Measurements from ENCODE around the gene ANKMY1.

The ANKMY1 gene

DNA sequence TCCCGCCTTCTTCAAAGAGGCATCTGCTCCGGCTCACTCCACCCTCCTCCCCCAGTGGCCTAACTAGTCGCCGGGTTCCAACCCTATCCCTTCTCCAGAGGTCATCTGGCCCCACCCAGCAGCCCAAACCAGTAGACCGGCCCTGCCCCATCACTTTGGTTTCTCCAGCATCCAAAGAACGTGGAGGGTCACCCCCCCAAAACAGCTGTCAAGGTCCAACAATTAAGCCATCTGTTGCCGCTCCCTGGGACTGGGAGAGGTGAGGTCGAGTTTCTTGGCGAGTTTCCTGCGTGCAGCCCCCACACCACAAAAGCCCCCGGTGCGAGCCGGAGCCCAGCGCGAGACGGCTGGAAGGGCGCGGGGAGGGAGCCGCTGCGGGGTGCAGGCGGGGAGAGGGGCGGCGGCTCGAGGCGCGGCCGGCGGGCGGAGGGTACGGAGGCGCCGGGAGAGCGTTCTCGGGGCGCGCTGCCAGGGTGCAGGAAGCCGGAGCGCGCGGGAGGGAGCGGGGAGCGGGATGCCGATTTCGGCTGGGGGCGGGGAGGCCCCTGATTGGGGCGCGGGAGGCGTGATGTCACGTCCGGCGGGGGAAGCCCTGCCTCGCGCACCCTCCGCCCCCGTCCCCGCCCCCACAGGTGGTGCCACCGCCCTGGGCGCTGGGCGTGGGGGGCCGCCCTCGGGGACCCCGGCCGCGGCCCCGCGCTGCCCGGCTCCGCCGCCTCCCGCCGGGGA, 122.9 kb downstream of the ANKMY1 start:
- Histone ChIP-seq H3K9ac (ENCODE audit: low read length) (peak overlapping the region; percentile 94), H3K27me3 (ENCODE audit: low read depth, low read length) (no peaks in the 10 kb centered on the region), H3K36me3 (replicated peaks; ENCODE audit: low read depth, low read length) (no peaks in the 10 kb centered on the region), H2AFZ (ENCODE audit: low read depth, low read length) (peak overlapping the region; percentile 94), H3K4me3 (ENCODE audit: low read length) (peak overlapping the region; percentile 98), H3K9me3 (ENCODE audit: insufficient read depth, low read length) (no peaks in the 10 kb centered on the region), H4K20me1 (ENCODE audit: insufficient read depth, low read length) (no peaks in the 10 kb centered on the region), H3K79me2 (ENCODE audit: low read length) (no peaks in the 10 kb centered on the region), H3K4me2 (ENCODE audit: low read length) (peak overlapping the region; percentile 98), H3K4me1 (ENCODE audit: low read length) (no peaks in the 10 kb centered on the region), H3K27ac (ENCODE audit: low read length) (no peak overlapping the region; the same call in 1 of the 2 replicates)
- TF ChIP-seq, protein P1, sequence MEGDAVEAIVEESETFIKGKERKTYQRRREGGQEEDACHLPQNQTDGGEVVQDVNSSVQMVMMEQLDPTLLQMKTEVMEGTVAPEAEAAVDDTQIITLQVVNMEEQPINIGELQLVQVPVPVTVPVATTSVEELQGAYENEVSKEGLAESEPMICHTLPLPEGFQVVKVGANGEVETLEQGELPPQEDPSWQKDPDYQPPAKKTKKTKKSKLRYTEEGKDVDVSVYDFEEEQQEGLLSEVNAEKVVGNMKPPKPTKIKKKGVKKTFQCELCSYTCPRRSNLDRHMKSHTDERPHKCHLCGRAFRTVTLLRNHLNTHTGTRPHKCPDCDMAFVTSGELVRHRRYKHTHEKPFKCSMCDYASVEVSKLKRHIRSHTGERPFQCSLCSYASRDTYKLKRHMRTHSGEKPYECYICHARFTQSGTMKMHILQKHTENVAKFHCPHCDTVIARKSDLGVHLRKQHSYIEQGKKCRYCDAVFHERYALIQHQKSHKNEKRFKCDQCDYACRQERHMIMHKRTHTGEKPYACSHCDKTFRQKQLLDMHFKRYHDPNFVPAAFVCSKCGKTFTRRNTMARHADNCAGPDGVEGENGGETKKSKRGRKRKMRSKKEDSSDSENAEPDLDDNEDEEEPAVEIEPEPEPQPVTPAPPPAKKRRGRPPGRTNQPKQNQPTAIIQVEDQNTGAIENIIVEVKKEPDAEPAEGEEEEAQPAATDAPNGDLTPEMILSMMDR (IDR thresholded peaks at IDR 0.05; ENCODE audit: low read depth, low read length): no peak
- no peak for TF ChIP-seq EZH2phosphoT487 (IDR thresholded peaks at IDR 0.05; ENCODE audit: low read depth)

- H3K36me3 ChIP-seq (replicated peaks; ENCODE audit: low read depth, low read length): no peaks in the 10 kb centered on the region
- no peaks in the 10 kb centered on the region for H4K20me1 ChIP-seq (ENCODE audit: insufficient read depth, low read length)
- H3K79me2 ChIP-seq (ENCODE audit: low read length): no peaks in the 10 kb centered on the region
- no peaks in the 10 kb centered on the region for H3K27me3 ChIP-seq (ENCODE audit: low read depth, low read length)
- no peak overlapping the region for H3K27ac ChIP-seq (ENCODE audit: low read length)
- H2AFZ ChIP-seq (ENCODE audit: low read depth, low read length): peak overlapping the region; percentile 94; the same call in 1 of the 2 replicates
- peak overlapping the region; percentile 98 for H3K4me3 ChIP-seq (ENCODE audit: low read length)
- H3K9me3 ChIP-seq (ENCODE audit: insufficient read depth, low read length): no peaks in the 10 kb centered on the region
- peak overlapping the region; percentile 98 for H3K4me2 ChIP-seq (ENCODE audit: low read length)
- no peak for TF ChIP-seq EZH2phosphoT487 (IDR thresholded peaks at IDR 0.05; ENCODE audit: low read depth)
- H3K9ac ChIP-seq (ENCODE audit: low read length): peak overlapping the region; percentile 94; the same call in 1 of the 2 replicates
- no peaks in the 10 kb centered on the region for H3K4me1 ChIP-seq (ENCODE audit: low read length)
These were observed 123.6 kb downstream of the ANKMY1 start for GRCh38 chr2:240433973-240434727.

- no peak overlapping the region for H3K4me3 ChIP-seq (ENCODE audit: low read length)
- no peaks in the 10 kb centered on the region for H4K20me1 ChIP-seq (ENCODE audit: insufficient read depth, low read length)
- no peak overlapping the region for H2AFZ ChIP-seq (ENCODE audit: low read depth, low read length)
- no peak overlapping the region for H3K9ac ChIP-seq (ENCODE audit: low read length)
- TF ChIP-seq, protein P1 (IDR thresholded peaks at IDR 0.05; ENCODE audit: low read depth, low read length): no peak
- no peak for TF ChIP-seq EZH2phosphoT487 (IDR thresholded peaks at IDR 0.05; ENCODE audit: low read depth)
- no peaks in the 10 kb centered on the region for H3K9me3 ChIP-seq (ENCODE audit: insufficient read depth, low read length)
- H3K4me2 ChIP-seq (ENCODE audit: low read length): no peak overlapping the region
- no peaks in the 10 kb centered on the region for H3K4me1 ChIP-seq (ENCODE audit: low read length)
- H3K79me2 ChIP-seq (ENCODE audit: low read length): no peaks in the 10 kb centered on the region
- H3K27ac ChIP-seq (ENCODE audit: low read length): no peak overlapping the region
- H3K27me3 ChIP-seq (ENCODE audit: low read depth, low read length): no peaks in the 10 kb centered on the region
- H3K36me3 ChIP-seq (replicated peaks; ENCODE audit: low read depth, low read length): no peaks in the 10 kb centered on the region
These were observed 124.7 kb downstream of the ANKMY1 start for GRCh38 chr2:240432820-240433801.

DNA sequence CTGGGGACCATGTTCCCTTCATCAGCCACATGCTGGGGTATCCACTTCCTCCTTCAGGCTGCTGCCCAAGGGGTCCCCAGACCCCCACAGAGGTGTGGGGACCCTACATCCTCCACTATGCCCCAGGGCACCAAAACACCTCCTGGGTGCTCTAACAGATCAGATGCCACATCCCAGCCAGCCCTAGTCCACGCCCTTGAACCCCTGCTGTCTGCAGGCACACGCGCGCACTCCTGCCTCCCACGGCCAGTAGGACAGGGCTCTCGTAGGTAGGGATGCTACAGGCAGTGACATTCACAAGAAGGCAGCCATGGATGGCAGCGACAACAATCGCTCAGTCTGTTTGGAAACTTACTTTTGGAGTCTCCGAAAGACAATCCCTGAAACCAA, 125.4 kb downstream of the ANKMY1 start:
- H3K9ac ChIP-seq (ENCODE audit: low read length): no peak overlapping the region
- no peaks in the 10 kb centered on the region for H3K4me1 ChIP-seq (ENCODE audit: low read length)
- H3K27me3 ChIP-seq (ENCODE audit: low read depth, low read length): no peaks in the 10 kb centered on the region
- H3K9me3 ChIP-seq (ENCODE audit: insufficient read depth, low read length): no peaks in the 10 kb centered on the region
- H2AFZ ChIP-seq (ENCODE audit: low read depth, low read length): no peak overlapping the region
- H3K4me3 ChIP-seq (ENCODE audit: low read length): no peak overlapping the region
- H4K20me1 ChIP-seq (ENCODE audit: insufficient read depth, low read length): no peaks in the 10 kb centered on the region
- no peak overlapping the region for H3K27ac ChIP-seq (ENCODE audit: low read length)
- H3K4me2 ChIP-seq (ENCODE audit: low read length): no peak overlapping the region
- TF ChIP-seq, protein P1 (IDR thresholded peaks at IDR 0.05; ENCODE audit: low read depth, low read length): no peak
- no peak for TF ChIP-seq EZH2phosphoT487 (IDR thresholded peaks at IDR 0.05; ENCODE audit: low read depth)
- H3K79me2 ChIP-seq (ENCODE audit: low read length): no peaks in the 10 kb centered on the region
- H3K36me3 ChIP-seq (replicated peaks; ENCODE audit: low read depth, low read length): no peaks in the 10 kb centered on the region

Data from OCI-LY3 (cell line).